Ascending aorta (tissue), 2 donors: ENCODE measurements around the gene TACC2. TPM values are rescaled to one million over a fixed set of nuclear protein-coding genes. Genes with fewer than 3 reads are reported as not detected.

Experiments
- DNase-seq, 2 donors: peaks; one replicate each; pipeline ENCODE4 v3.0.0-alpha.2; 2019; ENCODE audit warnings: low spot score in 2 of 2
- H3K27ac ChIP-seq, 2 donors: fragments of 200-600 bp; sonication (generic); one replicate each; pipeline ENCODE4 v1.5.1; 2016 to 2017; ENCODE audit warnings: mild to moderate bottlenecking in 1 of 2
- H3K27me3 ChIP-seq: fragments of 200-600 bp; sonication (generic); one replicate; pipeline ENCODE4 v1.5.1; 2017
- H3K36me3 ChIP-seq, 2 donors: fragments of 200-600 bp; sonication (generic); one replicate each; pipeline ENCODE4 v1.5.1; 2016
- H3K4me1 ChIP-seq, 2 donors: fragments of 200-600 bp; sonication (generic); one replicate each; pipeline ENCODE4 v1.5.1; 2016 to 2017; ENCODE audit warnings: mild to moderate bottlenecking in 1 of 2
- H3K4me3 ChIP-seq, 2 donors: fragments of 200-600 bp; sonication (generic); one replicate each; pipeline ENCODE4 v1.5.1; 2016 to 2017; ENCODE audit warnings: mild to moderate bottlenecking in 1 of 2
- H3K9me3 ChIP-seq, 2 donors: fragments of 200-600 bp; sonication (generic); one replicate each; pipeline ENCODE4 v1.5.1; 2016
- CTCF ChIP-seq, 3 experiments: fragments of 200-600 bp in 2 of 3; fragments of 450-650 bp in 1 of 3; sonication (generic) in 2 of 3; IDR thresholded peaks; one replicate each; pipeline ENCODE4 v1.5.1; 2016 to 2019; ENCODE audit warnings: antibody characterized with exemption in 3 of 3, mild to moderate bottlenecking in 1 of 3, moderate library complexity in 1 of 3
- intact Hi-C: fragments of 100-400 bp; cut with DNase I; formaldehyde crosslinking; loops from one replicate; pipeline ENCODE4 v1.15.1; 2023
- total RNA-seq: library from RNA; depleted of rRNA; stranded (reverse); fragments of >200 nt; gene quantifications from one replicate; pipeline ENCODE4 v1.1.0, GENCODE V29; 2016

Gene TACC2
- total RNA-seq, 1 donor from 2014 or later, result 69.1 TPM

DNA sequence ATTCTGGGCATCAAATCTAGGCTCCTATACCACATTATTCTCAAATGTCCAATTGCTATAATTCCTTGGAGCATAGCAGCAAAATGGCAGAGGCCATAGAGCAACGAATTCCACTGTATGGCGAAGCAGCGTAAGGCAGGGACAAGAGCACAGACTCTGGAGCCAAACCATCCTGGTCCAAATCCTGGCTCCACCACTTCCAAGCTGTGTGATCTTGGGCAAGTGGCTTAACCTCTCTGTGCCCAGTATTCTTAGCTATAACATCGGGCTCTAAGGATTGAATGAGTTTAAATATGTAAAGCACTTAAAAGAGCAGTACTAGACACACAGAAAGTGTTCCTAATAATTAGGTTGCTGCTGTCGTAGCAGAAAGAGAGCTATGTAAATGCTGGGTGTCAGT lies 56.2 kb downstream of the TACC2 start:
- no peaks in the 10 kb centered on the region for H3K36me3 ChIP-seq
- peak overlapping the region; percentile 58 to 72 for H3K27ac ChIP-seq
- no peaks in the 10 kb centered on the region for H3K9me3 ChIP-seq
- no peak overlapping the region for H3K4me3 ChIP-seq
- TF ChIP-seq CTCF (IDR thresholded peaks at IDR 0.05), result no peak
- no peaks in the 10 kb centered on the region for H3K27me3 ChIP-seq
- peak in 1 of 2 donors; percentile 39 for DNase-seq
- H3K4me1 ChIP-seq, result peaks cover 0 to 19% of the 10 kb centered on the region in 2 donors
- intact Hi-C loops, result loop anchor here (2.0 kb wide), 3 partner anchors 14 to 116 kb away; partner anchors contain the start of gene ATE1

DNA sequence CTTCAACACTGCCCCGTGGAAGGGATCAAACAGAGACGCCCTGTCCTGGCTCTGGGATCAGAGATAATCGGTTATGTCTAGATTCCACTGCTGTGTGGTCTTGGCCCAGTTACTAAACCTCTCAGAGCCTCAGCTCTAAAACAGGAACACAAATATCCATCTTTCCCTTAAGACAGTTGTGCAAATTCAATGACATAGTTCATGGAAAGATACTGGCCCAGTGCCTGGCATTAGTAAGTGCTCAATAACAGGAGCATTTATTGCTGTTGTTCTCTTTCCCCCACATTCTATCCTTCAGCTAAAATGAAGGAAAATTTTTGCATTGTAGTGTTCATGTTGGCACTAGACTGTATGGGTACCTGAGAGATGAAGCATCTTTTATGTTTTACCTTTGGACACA lies 58.6 kb downstream of the TACC2 start:
- peaks cover 3 to 21% of the 10 kb centered on the region in 2 donors for H3K4me1 ChIP-seq
- no peak overlapping the region for H3K4me3 ChIP-seq
- H3K36me3 ChIP-seq, result no peaks in the 10 kb centered on the region
- H3K27me3 ChIP-seq, result no peaks in the 10 kb centered on the region
- no peak for DNase-seq
- no peaks in the 10 kb centered on the region for H3K9me3 ChIP-seq
- intact Hi-C loops, result no loop called here
- H3K27ac ChIP-seq, result no peak overlapping the region
- no peak for TF ChIP-seq CTCF (IDR thresholded peaks at IDR 0.05)

DNA sequence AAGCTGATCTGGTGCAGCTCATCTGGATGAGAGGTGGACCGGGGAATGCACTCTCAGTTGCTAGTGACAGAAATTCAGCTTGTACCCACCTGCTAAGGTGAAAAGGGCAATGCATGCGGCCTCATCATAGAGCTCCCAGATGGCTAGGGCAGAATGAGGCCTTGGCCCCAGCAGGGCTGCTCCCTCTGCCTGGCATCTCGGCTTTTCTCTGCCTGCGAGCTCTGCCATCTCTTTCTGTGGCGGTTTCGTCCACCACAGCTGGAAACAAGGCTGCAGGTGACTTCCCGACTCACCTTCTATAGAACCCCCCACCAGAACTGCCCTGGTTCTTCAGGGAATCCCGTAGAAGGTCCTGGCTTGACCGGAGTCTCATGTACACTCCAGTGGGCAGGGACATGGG lies 60.1 kb downstream of the TACC2 start:
- H3K27ac ChIP-seq, result peak overlapping the region in 1 of 2 donors; percentile 17
- H3K27me3 ChIP-seq, result no peaks in the 10 kb centered on the region
- peaks cover 3 to 10% of the 10 kb centered on the region in 2 donors for H3K4me1 ChIP-seq
- no peaks in the 10 kb centered on the region for H3K9me3 ChIP-seq
- no peak for TF ChIP-seq CTCF (IDR thresholded peaks at IDR 0.05)
- intact Hi-C loops, result no loop called here
- no peak overlapping the region for H3K4me3 ChIP-seq
- no peak for DNase-seq
- no peaks in the 10 kb centered on the region for H3K36me3 ChIP-seq

DNA sequence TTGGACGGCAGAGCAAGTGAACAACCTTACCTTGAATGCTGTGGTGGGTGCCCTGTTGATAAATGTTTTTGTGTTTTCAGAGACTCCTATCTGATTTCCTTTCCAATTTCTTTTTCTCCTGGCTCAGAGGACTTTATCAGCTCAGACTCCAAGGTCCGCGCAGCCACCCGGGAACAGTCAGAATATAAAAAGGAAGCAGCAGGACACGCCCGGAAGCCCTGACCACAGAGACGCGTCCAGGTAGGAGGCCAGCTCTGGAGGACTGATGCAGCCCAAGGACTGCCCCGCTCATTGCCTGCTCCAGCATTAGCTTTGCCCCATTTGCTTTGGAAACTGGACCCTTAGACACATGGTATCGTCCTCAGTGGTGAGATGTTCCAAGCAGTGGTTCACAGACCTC lies 61.3 kb downstream of the TACC2 start:
- Histone ChIP-seq H3K9me3 (no peaks in the 10 kb centered on the region), H3K4me3 (no peak overlapping the region), H3K27ac (peak overlapping the region in 1 of 2 donors; percentile 70), H3K36me3 (no peaks in the 10 kb centered on the region), H3K4me1 (peaks cover 3 to 4% of the 10 kb centered on the region in 2 donors), H3K27me3 (no peaks in the 10 kb centered on the region)
- DNase-seq, result no peak
- no peak for TF ChIP-seq CTCF (IDR thresholded peaks at IDR 0.05)
- intact Hi-C loops, result loop anchor here (10.0 kb wide), 1 partner anchor 164 kb away; no protein-coding TSS in a partner anchor

GRCh38 chr10:122050811-122051210 lies 61.8 kb downstream of the TACC2 start:
- Histone ChIP-seq H3K4me1 (peaks cover 3 to 4% of the 10 kb centered on the region in 2 donors), H3K4me3 (no peak overlapping the region), H3K27ac (peak overlapping the region; percentile 7 to 70), H3K9me3 (no peaks in the 10 kb centered on the region), H3K36me3 (no peaks in the 10 kb centered on the region), H3K27me3 (no peaks in the 10 kb centered on the region)
- intact Hi-C loops, result loop anchor here (1.0 to 10.0 kb wide), 2 partner anchors 77 to 164 kb away; no protein-coding TSS in a partner anchor
- no peak for TF ChIP-seq CTCF (IDR thresholded peaks at IDR 0.05)
- no peak for DNase-seq
